Naive thymus-derived CD8-positive, alpha-beta T cell (primary cell): ENCODE results near the gene GNB4. TPM values are rescaled to one million over a fixed set of nuclear protein-coding genes. Genes with fewer than 3 reads are reported as not detected.

ENCODE experiments used
- ATAC-seq, 2 donors: fragments of 150-1000 bp; cut with Tn5 transposase in 1 of 2; sonication (Bioruptor Pico), chemical (Tn5 transposase) in 1 of 2; 1 replicate in 1 of 2; 2 replicates in 1 of 2; pipeline ENCODE4 v1.10.0; 2021; ENCODE audit warnings: mild to moderate bottlenecking in 2 of 2, moderate library complexity in 2 of 2
- POLR2A ChIA-PET: fragments of 350-600 bp; sonication (Branson Sonifier 250); formaldehyde crosslinking; loops from one replicate; lab custom pipeline; 2021; ENCODE audit warnings: antibody characterized with exemption; lab: Charles Lee
- DNase-seq, 10 donors: peaks; one replicate each; pipeline versions ENCODE4 v3.0.0 to v3.0.0-alpha.2; 2020 to 2022
- H3K27ac Mint-ChIP-seq, 10 donors: one replicate each; pipeline ENCODE4 v1.8.0; 2020 to 2022; ENCODE audit warnings: mild to moderate bottlenecking in 10 of 10, mixed read lengths in 10 of 10, moderate library complexity in 4 of 10, inconsistent platforms in 1 of 10
- H3K27me3 Mint-ChIP-seq, 5 donors: one replicate each; pipeline ENCODE4 v1.8.0; 2021 to 2022; ENCODE audit warnings: mixed read lengths in 5 of 5
- H3K36me3 Mint-ChIP-seq, 3 donors: one replicate each; pipeline ENCODE4 v1.8.0; 2020 to 2022; ENCODE audit warnings: mixed read lengths in 3 of 3, mild to moderate bottlenecking in 2 of 3, inconsistent platforms in 1 of 3
- H3K4me1 Mint-ChIP-seq, 4 donors: one replicate each; pipeline ENCODE4 v1.8.0; 2021 to 2022; ENCODE audit warnings: mixed read lengths in 4 of 4
- H3K4me3 Mint-ChIP-seq, 10 donors: one replicate each; pipeline ENCODE4 v1.8.0; 2020 to 2022; ENCODE audit warnings: mild to moderate bottlenecking in 10 of 10, mixed read lengths in 10 of 10, moderate library complexity in 6 of 10, inconsistent platforms in 1 of 10
- H3K9me3 Mint-ChIP-seq, 9 donors: one replicate each; pipeline ENCODE4 v1.8.0; 2020 to 2022; ENCODE audit warnings: mixed read lengths in 9 of 9, mild to moderate bottlenecking in 3 of 9, inconsistent platforms in 1 of 9, moderate library complexity in 1 of 9
- polyA plus RNA-seq, 3 donors: library from polyadenylated mRNA; unstranded; fragments of 300-500 nt; fragmentation: Illumina TruSeq; gene quantifications; one replicate each; pipeline ENCODE4 v1.2.3, GENCODE V29; 2021
- total RNA-seq, 8 experiments: library from RNA in 2 of 8; stranded (reverse) in 2 of 8; gene quantifications; one replicate each; pipeline ENCODE4 v1.2.3 and lab custom pipeline; 2021 to 2026

The GNB4 gene
- total and polyA plus RNA-seq, 5 experiments from 2014 or later = 0.05 to 1.3 (median 0.65) TPM; not detected in 1

GRCh38 chr3:179401561-179401960 lies 49.7 kb downstream of the GNB4 start:
- DNase-seq = no peak
- Mint-ChIP-seq H3K4me1 (no peaks in the 10 kb centered on the region), H3K27me3 (no peaks in the 10 kb centered on the region), H3K9me3 (no peaks in the 10 kb centered on the region), H3K4me3 (no peak overlapping the region), H3K27ac (no peak overlapping the region), H3K36me3 (peaks cover 0 to 24% (median 16%) of the 10 kb centered on the region in 3 donors)
- POLR2A ChIA-PET = no interaction called here
- ATAC-seq = no peak

- Mint-ChIP-seq H3K27me3 (no peaks in the 10 kb centered on the region), H3K27ac (no peak overlapping the region), H3K9me3 (no peaks in the 10 kb centered on the region), H3K4me3 (no peak overlapping the region), H3K36me3 (peaks cover 0 to 41% (median 23%) of the 10 kb centered on the region in 3 donors), H3K4me1 (no peaks in the 10 kb centered on the region)
- ATAC-seq (no peak), DNase-seq (no peak)
- POLR2A ChIA-PET = no interaction called here
Measured at GRCh38 chr3:179398574-179399231, 52.6 kb downstream of the GNB4 start.

GRCh38 chr3:179391906-179392305 lies 59.4 kb downstream of the GNB4 start:
- no peak overlapping the region for H3K27ac Mint-ChIP-seq
- H3K9me3 Mint-ChIP-seq = no peaks in the 10 kb centered on the region
- ATAC-seq = no peak
- no peak for DNase-seq
- peaks cover 0 to 70% (median 37%) of the 10 kb centered on the region in 3 donors for H3K36me3 Mint-ChIP-seq
- no peak overlapping the region for H3K4me3 Mint-ChIP-seq
- no peaks in the 10 kb centered on the region for H3K4me1 Mint-ChIP-seq
- POLR2A ChIA-PET = no interaction called here
- H3K27me3 Mint-ChIP-seq = no peaks in the 10 kb centered on the region

GRCh38 chr3:179376474-179376873 lies 74.8 kb downstream of the GNB4 start:
- Mint-ChIP-seq H3K4me1 (no peaks in the 10 kb centered on the region), H3K27me3 (no peaks in the 10 kb centered on the region), H3K27ac (no peak overlapping the region), H3K9me3 (no peaks in the 10 kb centered on the region), H3K4me3 (no peak overlapping the region), H3K36me3 (peaks cover 8 to 66% (median 33%) of the 10 kb centered on the region in 3 donors)
- ATAC-seq (no peak), DNase-seq (no peak)
- POLR2A ChIA-PET = no interaction called here

DNA sequence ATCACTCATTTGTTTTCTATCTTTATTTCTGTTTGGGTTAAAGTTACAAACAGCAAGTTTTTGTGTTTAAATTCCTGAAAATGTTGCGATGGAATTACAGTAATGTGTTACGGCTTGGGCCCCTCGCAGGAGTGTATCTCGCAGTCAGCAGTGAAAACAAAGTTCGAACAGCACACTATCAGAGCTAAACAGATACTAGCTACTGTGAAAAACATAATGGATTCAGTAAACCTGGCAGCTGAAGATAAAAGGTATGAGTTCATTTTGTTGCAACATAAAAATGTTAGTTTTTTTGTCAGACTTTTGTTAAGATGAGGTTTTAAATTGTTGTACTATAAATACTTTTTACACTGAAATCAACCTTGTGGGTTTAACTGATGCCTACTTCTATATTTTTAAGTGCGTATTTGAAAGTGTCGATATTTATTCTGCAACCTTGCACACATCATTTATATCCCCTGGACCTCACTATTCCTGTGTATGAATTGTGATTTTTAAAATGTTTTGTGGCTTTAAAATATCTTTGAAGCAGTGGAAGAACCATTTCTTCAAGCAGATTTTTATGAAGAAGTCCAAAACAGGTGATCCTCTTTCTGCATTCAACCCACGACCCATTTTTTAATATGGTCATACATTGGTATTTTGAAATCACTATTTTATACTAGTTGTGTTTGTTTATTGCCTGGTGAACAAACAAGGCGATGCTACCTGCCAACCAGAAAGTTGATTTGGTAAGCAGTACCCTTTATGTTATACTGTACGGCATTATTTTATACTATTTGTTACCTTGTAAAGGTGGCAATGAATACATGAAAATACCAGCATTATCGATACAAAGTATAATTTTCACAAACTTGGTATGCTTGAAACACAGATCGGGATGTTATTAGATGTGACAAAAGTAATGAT lies 75.9 kb downstream of the GNB4 start:
- H3K9me3 Mint-ChIP-seq = no peaks in the 10 kb centered on the region
- ATAC-seq = no peak
- H3K4me3 Mint-ChIP-seq = no peak overlapping the region
- peaks cover under 1 to 70% (median 27%) of the 10 kb centered on the region in 3 donors for H3K36me3 Mint-ChIP-seq
- POLR2A ChIA-PET = no interaction called here
- DNase-seq = no peak
- H3K27me3 Mint-ChIP-seq = no peaks in the 10 kb centered on the region
- no peaks in the 10 kb centered on the region for H3K4me1 Mint-ChIP-seq
- H3K27ac Mint-ChIP-seq = no peak overlapping the region

DNA sequence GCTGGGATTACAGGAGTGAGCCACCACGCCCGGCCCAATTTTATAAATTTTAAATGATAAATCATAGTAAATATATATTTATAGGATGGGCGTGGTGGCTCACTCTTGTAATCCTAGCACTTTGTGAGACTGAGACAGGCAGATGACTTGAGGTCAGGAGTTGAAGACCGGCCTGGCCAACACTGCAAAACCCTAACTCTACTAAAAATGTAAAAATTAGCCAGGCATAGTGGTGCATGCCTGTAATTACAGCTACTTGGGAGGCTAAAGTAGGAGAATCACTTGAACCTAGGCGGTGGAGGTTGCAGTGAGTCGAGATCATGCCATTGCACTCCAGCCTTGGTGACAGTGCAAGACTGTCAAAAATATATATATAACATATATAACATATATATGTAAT lies 77.3 kb downstream of the GNB4 start:
- Mint-ChIP-seq H3K9me3 (no peaks in the 10 kb centered on the region), H3K36me3 (peaks cover 0 to 63% (median 22%) of the 10 kb centered on the region in 3 donors), H3K27ac (no peak overlapping the region), H3K4me1 (no peaks in the 10 kb centered on the region), H3K4me3 (no peak overlapping the region), H3K27me3 (no peaks in the 10 kb centered on the region)
- DNase-seq = no peak
- POLR2A ChIA-PET = no interaction called here
- ATAC-seq = no peak

- Mint-ChIP-seq H3K4me3 (no peak overlapping the region), H3K36me3 (peaks cover 9 to 63% (median 14%) of the 10 kb centered on the region in 3 donors), H3K4me1 (no peaks in the 10 kb centered on the region), H3K27me3 (no peaks in the 10 kb centered on the region), H3K27ac (no peak overlapping the region), H3K9me3 (no peaks in the 10 kb centered on the region)
- no peak for ATAC-seq
- POLR2A ChIA-PET = no interaction called here
- no peak for DNase-seq
Measured at GRCh38 chr3:179369621-179370020, 81.6 kb downstream of the GNB4 start.

- Mint-ChIP-seq H3K27ac (no peak overlapping the region), H3K27me3 (no peaks in the 10 kb centered on the region), H3K36me3 (peaks cover 9 to 84% (median 29%) of the 10 kb centered on the region in 3 donors), H3K4me1 (peaks cover 0 to 4% (median 0%) of the 10 kb centered on the region in 4 donors), H3K4me3 (no peak overlapping the region), H3K9me3 (no peaks in the 10 kb centered on the region)
- POLR2A ChIA-PET = no interaction called here
- ATAC-seq = no peak
- no peak for DNase-seq
Measured at GRCh38 chr3:179363332-179363731, 87.9 kb downstream of the GNB4 start.

GRCh38 chr3:179355996-179356395 lies 95.3 kb downstream of the GNB4 start:
- ATAC-seq = no peak
- Mint-ChIP-seq H3K36me3 (peaks cover 0 to 93% (median 37%) of the 10 kb centered on the region in 3 donors), H3K27ac (peak overlapping the region in 4 of 10 donors; percentile 13 to 73 (median 34)), H3K4me1 (peaks cover 11 to 40% (median 24%) of the 10 kb centered on the region in 4 donors), H3K27me3 (no peaks in the 10 kb centered on the region), H3K4me3 (no peak overlapping the region), H3K9me3 (no peaks in the 10 kb centered on the region)
- POLR2A ChIA-PET = no interaction called here
- no peak for DNase-seq

GRCh38 chr3:179348325-179349013 lies 102.8 kb downstream of the GNB4 start:
- Mint-ChIP-seq H3K4me3 (peak overlapping the region; percentile 95 to 100 (median 97)), H3K27me3 (no peaks in the 10 kb centered on the region), H3K27ac (peak overlapping the region; percentile 35 to 99 (median 92)), H3K9me3 (no peaks in the 10 kb centered on the region), H3K36me3 (peaks cover 0 to 27% (median 5%) of the 10 kb centered on the region in 3 donors), H3K4me1 (peaks cover 6 to 45% (median 26%) of the 10 kb centered on the region in 4 donors)
- POLR2A ChIA-PET = interaction anchor here (2.6 to 2.8 kb wide), 2 partner anchors 25 to 200 kb away, joined by 19 to 27 read pairs; partner anchors contain the start of genes PIK3CA and ZNF639
- ATAC-seq = no peak
- peak in 1 of 10 donors; percentile 8 for DNase-seq

DNA sequence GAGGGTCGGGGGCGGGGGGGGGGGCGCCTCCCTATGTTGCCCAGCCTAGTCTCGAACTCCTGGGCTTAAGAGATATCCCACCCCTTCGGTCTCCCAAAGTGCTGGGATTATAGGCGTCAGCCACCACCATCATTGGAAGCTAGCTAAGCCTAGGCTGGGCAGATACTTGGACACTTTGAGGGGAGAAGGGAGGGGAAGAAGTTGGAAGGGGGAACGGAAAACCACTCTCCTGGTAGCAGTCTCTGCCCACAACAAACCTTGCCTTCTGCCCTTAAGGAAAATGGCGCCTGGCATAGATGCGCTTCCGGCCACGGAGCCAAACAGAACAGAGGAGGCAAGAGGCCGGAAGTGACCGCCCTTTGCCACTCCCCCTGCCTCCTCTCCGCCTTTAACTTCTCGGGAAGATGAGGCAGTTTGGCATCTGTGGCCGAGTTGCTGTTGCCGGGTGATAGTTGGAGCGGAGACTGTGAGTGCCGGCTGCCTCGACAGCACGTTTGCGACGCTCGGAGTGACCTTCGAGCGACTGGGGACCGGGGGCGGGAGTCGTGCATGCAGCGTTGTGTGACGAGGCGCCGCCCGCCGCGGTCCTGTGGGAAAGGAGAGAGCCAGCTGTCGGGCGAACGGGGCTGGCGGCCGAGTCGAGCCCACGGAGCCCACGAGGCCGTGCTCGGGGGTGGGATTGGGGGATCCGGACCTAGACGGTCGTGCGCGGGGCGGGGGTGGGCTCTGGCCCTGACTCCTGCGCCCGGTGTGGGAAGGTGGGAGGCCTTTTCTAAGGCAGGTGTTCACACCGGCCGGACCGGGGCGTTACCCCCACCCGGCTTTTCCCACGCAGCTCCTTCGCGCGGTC lies 103.7 kb downstream of the GNB4 start, which contains the start of gene MFN1:
Gene MFN1 (plus strand): TSS at position 365 of the 850 bp plus-strand sequence. CDS start 1,143 bp downstream, outside the sequence.
- H3K4me3 Mint-ChIP-seq = peak within 1 kb of the TSS; percentile 95 to 100 (median 97)
- peaks cover 6 to 45% (median 24%) of the 10 kb centered on the region in 4 donors for H3K4me1 Mint-ChIP-seq
- POLR2A ChIA-PET = interaction anchor here (1.4 to 2.8 kb wide), 4 partner anchors 10 to 215 kb away, joined by 3 to 27 read pairs (median 12); partner anchors contain the start of genes ACTL6A, PIK3CA and ZNF639
- H3K27me3 Mint-ChIP-seq = no peaks in the 10 kb centered on the region
- ATAC-seq (peak; percentile 96 to 99), DNase-seq (peak; percentile 73 to 95 (median 86))
- H3K36me3 Mint-ChIP-seq = peaks cover 0 to 21% (median 4%) of the 10 kb centered on the region in 3 donors
- H3K27ac Mint-ChIP-seq = peak within 1 kb of the TSS; percentile 91 to 99 (median 97)
- no peaks in the 10 kb centered on the region for H3K9me3 Mint-ChIP-seq
